Mesenteric fat pad (tissue), 1 donor: Measurements from ENCODE around the gene EIF2S3. TPM values are rescaled to one million over a fixed set of nuclear protein-coding genes. Genes with fewer than 3 reads are reported as not detected.
"Not testable (repeated sequence)": the region's sequence is repeated elsewhere in the genome, so short reads cannot be mapped to it uniquely, and the experiment has no call there.

ENCODE experiments used
- DNase-seq: peaks from one replicate; pipeline ENCODE4 v3.0.0-alpha.2; 2020; ENCODE audit warnings: low spot score
- total RNA-seq: library from RNA; stranded (reverse); fragmentation: NEBNext Ultra II Directional; extraction: Animal tissue kit (Norgen Biotek cat#: 25700); gene quantifications from one replicate; pipeline ENCODE4 v1.2.1, GENCODE V29; 2021
- donor health status: DM: yes; HTN: yes; CAD: no.

The EIF2S3 gene
- total RNA-seq, 1 donor from 2014 or later = 143 TPM

DNA sequence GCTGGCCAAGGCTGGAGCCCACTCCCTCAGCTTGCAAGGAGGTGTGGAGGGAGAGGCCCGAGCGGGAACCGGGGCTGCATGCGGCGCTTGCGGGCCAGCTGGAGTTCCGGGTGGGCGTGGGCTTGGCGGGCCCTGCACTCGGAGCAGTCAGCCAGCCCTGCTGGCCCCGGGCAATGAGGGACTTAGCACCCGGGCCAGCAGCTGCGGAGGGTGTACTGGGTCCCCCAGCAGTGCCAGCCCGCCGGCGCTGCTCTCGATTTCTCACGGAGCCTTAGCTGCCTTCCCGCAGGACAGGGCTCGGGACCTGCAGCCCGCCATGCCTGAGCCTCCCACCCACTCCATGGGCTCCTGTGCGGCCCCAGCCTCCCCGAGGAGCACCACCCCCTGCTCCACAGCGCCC, 5.1 kb upstream of the EIF2S3 start:
- DNase-seq = peak; percentile 64

DNA sequence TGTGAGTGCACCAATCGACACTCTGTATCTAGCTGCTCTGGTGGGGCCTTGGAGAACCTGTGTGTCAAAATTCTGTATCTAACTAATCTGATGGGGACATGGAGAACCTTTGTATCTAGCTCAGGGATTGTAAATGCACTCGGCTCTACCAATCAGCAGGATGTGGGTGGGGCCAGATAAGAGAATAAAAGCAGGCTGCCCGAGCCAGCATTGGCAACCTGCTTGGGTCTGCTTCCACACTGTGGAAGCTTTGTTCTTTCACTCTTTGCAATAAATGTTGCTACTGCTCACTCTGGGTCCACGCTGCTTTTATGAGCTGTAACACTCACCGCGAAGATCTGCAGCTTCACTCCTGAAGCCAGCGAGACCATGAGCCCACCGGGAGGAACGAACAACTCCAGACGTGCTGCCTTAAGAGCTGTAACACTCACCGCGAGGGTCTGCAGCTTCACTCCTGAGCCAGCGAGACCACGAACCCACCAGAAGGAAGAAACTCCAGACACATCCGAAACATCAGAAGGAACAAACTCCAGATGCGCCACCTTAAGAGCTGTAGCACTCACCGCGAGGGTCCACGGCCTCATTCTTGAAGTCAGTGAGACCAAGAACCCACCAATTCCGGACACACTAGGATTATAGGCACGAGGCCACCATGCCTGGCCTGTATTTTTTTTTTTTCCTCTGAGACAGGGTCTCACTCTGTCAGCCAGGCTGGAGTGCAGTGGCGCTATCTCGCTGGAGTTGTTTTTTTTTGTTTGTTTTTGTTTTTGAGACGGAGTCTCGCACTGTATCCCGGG, 4.0 kb upstream of the EIF2S3 start:
- DNase-seq = not testable (repeated sequence)

DNA sequence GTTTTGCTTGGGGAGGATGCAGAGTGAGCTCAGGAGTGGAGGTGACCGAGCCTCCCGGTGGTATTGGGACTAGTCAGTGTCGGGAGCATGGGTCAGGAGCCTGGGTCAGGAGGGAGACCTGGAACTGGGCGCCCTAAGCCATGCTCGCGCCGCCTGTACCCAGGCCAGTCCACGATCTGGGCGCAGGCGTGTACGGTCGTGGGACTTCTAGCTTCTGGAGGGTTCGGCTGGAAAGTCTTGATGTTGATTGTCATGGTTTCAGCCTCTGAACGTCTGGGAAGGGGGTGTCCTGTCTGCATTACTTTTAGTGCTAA, 244 bp downstream of the EIF2S3 start:
- DNase-seq = no peak

DNA sequence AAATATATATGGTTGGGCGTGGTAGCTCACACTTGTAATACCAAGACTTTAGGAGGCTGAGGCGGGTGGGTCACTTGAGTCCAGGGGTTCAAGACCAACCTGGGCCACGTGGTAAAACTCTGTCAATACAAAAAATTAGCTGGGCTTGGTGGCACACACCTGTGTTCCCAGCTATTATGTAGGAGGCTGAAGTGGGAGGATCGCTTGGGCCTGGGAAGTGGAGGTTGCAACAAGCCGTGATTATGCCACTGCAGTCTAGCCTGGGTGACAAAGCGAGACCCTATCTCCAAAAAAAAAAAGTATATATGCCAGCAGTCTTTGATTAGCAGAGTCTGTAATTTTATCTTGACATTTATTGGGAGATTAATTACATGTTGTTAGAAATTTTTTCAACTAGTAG, 8.7 kb downstream of the EIF2S3 start:
- no peak for DNase-seq

DNA sequence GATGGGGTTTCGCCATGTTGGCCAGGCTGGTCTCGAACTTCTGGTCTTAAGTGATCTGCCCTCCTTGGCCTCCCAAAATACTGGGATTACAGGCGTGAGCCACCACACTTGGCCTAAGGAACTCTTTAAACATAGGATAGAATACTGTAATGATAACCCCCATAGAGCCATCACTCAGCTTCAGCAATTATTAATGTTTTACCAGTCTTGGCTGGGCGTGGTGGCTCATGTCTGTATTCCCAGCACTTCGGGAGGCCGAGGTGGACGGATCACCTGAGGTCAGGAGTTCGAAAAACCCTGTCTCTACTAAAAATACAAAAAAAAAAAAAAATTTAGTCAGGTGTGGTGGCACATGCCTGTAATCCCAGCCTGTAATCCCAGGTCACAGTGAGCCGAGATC, 15.1 kb downstream of the EIF2S3 start:
- no peak for DNase-seq

DNA sequence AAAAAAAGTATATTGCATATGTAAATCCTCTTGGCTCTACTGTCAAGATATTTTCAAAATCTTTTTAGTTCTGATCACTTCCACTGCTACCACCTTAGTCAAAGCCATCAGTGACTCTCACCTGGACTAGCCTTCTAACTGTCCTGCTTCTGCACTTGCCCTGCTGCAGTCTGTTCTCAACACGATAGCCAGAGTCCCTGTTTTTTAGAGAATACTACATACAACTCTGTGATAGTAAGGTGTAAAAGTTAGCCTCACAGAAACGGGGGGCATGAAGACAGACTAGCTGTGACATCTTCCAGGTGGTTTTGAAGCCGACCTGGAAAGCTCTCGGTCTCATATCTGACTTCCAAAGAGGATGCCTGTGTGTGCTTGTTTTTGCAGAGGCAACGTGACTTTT, 24.7 kb downstream of the EIF2S3 start:
- no peak for DNase-seq

DNA sequence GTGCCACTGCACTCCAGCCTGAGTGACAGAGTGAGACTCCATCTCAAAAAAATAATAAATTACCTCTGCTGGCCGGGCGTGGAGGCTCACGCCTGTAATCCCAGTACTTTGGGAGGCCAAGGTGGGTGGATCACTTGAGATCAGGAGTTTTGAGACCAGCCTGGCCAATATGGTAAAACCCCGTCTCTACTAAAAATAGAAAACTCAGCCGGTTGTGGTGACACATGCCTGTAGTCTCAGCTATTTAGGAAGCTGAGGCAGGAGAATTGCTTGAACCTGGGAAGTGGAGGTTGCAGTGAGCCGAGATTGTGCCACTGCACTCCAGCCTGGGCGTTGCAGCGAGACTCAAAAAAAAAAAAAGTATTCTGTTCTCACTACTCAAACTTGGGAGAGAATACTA, 25.5 kb downstream of the EIF2S3 start:
- not testable (repeated sequence) for DNase-seq

DNA sequence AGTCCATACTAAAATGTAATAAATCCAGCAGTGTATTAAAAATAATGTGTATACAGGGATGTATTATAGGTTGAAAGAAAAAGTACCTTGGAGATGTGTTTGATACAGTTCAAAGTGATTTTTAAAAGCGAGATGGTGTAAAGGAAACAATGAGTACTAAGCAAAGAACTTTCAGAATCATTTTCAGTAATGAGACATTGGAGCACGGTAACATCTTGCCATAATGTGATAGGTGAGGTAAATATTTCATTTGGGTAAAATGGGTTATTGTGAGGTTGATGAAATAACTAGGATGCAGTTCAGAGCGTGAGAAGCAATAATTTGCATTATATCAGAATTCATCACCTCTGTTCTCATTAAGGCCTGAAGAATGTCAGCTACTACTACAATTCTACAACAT, 25.9 kb downstream of the EIF2S3 start:
- DNase-seq = no peak

DNA sequence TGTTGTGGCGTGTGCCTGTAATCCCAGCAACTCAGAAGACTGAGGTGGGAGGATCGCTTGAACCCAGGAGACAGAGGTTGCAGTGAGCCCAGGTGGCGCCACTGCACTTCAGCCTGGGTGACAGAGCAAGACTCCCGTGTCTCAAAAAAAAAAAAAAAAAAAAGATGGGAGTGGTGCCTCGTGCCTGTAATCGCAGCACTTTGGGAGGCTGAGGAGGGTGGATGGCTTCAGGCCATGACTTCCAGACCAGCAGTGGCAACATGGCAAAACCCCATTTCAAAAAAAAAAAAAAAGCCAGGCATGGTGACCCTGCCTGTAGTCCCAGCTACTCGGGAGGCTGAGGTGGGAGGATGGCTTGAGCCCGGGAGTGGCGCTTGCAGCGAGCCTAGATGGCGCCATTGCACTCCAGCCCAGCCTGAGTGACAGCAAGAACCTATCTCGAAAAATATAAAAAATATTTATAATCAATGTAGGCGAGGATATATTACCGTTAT, 27.0 kb downstream of the EIF2S3 start:
- DNase-seq = no peak

DNA sequence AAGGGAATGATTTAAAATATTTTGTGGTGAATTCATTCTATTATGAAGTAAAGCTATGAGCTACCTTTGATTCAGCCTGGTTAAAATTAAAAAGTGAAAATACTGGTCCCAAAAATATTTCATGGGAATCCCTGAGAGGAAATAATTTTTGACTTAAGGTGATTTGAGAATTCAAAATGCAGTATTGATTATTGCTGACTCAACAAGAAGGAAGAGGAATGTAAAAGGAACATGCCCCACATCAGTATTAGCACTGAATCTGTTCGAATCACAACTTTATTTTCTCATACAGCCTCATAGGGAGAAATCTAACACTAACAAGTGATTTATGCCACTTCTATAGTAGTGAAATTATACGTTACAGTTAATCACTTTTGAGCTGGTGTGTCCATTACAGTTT, 27.7 kb downstream of the EIF2S3 start:
- DNase-seq = no peak

DNA sequence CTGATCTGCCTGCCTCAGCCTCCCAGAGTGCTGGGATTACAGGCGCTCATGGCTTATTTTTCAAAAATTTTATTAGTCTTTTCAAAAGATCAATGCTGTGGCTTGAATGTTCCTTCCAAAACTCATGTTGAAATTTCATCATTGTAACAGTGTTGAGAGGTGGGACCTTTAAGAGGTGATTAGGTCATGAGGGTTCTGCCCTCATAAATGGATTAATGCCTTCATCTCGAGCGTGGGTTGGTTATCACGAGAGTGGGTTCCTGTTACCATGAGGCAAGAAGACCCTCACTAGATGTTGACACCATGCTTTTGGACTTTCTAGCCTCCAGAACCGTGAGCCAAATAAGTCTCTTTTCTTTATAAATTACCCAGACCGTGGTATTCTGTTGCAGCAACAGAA, 30.3 kb downstream of the EIF2S3 start:
- DNase-seq = no peak

DNA sequence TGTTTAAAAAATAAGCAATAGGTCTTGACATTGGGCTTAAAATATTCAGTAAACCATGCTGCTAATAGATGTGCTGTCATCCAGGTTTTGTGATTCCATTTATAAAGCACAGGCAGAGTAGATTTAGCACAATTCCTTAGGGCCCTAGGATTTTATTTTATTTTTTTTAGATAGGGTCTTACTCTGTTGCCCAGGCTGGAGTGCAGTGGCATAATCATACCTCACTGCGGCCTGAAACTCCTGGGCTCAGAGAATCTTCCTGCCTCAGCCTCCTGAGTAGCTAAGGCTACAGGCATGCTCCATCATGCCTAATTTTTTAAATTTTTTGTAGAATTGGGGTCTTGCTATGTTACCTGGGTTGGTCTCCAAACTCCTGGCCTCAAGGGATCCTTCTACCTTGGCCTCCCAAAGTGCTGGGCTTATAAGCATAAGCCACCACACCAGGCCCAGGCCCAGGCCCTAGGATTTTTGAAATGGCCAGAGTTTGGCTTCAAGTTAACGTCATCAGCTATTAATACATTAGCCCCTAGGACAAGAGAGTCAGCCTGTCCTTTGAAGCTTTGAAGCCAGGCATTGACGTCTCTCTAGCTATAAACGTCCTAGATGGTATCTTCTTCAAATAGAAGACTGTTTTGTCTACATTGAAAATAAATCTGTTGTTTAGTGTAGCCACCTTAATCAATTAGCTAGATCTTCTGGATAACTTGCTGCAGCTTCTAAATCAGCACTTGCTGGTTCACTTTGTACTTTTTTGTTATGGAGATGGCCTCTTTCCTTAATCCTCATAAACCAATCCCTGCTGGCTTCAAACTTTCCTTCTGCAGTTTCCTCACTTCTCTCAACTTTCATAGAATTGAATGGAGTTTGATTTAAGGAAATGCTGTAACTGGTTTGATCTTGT, 35.8 kb downstream of the EIF2S3 start:
- no peak for DNase-seq

DNA sequence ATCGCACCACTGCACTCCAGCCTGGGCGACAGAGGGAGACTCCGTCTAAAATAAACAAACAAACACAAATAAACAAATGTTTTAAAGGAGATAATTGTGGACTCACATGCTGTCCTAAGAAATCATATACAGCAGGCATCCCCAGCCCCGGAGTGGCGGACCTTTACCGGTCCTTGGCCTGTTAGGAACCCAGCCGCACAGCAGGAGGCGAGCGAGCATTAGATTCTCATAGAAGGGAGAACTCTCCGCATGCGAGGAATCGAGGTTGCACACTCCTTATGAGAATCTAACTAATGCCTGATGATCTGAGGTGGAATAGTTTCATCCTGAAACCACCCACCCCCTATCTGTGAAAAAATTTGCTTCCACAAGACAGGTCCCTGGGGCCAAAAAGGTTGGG, 39.0 kb downstream of the EIF2S3 start:
- DNase-seq = no peak

DNA sequence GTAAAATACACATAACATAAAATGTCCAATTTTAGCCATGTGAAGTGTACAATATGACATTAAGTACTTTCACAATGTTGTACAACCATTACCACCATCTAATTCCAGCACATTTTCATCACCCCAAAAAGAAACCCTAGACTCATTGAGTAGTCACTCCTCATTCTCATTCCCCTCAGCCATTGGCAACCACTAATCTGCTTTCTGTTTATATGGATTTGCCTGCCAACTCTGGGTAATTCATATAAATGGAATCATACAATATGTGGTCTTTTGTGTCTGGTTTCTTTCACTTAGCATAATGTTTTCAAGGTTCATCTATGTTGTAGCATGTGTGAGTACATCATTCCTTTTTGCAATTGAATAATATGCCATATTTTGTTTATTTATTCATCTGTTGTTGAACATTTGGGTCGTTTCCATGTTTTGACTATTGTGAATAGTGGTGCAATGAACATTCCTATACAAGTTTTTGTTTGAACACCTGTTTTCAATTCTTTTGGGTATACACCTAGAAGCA, 43.0 kb downstream of the EIF2S3 start:
- no peak for DNase-seq

DNA sequence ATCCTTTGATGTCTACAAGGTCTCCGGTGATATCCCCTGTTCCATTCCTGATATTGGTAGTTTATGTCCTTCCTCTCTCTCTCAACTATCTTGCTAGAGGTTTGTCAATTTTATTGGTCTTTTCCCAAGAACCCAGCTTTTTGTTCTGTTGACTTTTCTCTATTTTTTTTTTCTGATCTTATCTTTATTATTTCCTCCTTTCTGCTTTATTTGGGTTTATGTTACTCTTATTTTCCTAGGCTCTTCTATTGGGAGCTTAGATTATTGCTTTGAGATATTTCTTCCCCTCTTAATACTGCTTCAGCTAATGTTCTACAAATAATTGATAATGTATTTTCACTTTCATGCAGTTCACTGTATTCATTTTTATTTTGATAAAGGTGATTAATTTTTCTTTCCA, 44.2 kb downstream of the EIF2S3 start:
- no peak for DNase-seq

DNA sequence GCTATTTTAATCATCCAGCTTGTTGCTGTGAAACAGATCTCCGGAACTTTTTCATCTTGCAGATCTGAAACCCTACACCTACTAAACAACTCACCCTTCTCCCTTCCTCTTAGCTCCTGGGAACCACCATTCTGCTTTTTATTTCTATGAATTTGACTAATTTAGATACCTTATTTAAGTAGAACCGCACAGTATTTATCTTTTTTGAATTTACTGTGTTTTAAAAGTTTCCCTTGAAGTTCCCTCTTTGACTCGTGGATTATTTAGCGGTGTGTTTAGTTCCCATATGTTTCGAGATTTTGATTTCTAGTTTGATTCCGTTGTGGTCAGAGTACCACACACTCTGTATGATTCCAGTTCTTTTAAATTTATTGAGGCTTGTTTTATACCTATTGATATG, 44.6 kb downstream of the EIF2S3 start:
- no peak for DNase-seq

DNA sequence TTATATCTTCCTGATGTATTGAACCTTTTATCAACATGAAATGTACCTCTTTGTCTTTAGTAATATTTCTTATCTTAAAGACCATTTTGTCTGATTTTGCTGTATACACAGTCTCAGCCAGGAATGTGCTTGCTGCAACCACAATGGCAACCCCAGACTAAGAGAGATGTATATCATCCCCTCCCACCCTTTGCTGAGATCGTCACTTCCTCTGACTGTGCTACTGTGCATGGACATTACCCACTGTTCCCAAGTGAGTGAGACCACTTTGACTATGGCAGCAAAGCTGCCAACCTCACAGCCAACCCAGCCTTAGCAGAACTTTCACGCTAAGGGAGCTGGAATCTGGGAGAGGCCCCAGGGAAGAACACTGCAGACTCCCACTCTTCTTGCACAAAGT, 46.0 kb downstream of the EIF2S3 start:
- DNase-seq = no peak

DNA sequence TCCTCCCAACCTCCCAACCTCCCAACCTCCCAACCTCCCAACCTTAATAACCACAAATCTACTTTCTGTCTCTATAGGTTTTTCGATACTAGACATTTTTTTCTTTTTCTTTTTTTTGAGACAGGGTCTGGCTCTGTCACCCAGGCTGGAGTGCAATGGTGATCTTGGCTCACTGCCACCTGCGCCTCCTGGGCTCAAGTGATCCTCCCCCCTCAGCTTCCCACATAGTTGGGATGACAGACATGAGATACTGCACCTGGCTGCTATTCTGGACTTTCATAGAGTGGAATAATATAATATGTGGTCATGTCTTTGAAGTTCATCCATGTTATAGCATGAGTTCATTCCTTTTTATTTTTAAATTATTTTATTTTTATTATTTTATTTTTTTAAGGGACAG, 55.3 kb downstream of the EIF2S3 start:
- no peak for DNase-seq

DNA sequence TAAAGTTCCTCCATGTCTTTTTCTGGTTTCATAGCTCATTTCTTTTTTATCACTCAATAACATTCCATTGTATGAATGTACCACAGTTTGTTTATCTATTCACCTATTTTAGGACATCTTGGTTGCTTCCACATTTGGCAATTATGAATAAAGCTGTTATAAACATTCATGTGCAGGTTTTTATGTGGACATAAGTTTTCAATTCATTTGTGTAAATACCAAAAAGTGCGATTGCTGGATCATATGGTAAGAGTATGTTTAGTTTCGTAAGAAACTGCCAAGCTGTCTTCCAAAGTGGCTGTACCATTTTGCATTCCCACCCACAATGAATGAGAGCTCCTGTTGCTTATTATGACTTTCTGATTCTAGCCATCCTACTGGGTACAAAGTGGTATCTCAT, 58.4 kb downstream of the EIF2S3 start:
- no peak for DNase-seq

DNA sequence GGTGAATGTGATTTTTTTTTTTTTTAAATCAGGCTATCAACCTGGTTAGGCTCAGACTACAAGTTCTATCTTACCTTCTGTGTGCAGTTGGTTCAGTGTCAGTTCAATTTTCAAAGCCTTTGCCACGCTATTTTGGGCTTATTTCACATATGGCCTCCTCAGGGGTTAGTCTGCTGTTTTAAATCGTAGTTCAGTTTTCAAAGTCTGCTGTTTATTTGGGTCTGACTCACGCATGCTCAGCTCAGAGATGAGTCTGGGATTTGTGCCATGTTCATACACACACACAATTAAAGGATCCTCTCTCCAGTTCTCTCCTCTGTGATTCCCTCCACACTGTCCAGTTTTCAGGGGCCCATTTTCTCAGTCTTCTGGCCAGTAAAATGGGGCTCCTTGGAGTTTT, 62.5 kb downstream of the EIF2S3 start:
- no peak for DNase-seq

DNA sequence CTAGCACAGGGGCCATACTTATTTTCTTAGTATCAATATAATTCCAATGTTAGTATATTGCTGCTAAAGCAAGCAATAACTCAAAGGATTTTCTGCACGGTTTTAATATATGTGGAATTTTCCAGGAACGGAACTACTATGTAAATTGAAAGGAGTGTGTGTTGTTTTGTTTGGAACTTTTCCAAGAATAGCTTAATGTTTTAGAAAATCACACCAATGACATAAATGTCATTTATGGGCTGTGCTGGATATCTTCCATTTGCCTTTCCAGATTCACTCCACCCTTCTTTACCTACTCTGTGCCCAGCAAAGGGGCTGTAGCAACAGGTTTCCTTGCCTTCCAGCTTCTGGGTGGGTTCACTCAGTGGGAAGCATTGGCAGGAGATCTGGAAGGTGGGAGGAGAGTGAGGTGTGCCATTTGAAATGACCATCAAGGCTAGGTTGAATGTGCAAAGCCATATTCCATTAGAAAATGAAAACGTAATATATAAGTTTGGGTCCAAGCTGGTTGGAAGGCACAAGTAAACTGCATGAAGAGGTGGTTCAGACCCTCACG, 69.6 kb downstream of the EIF2S3 start:
- DNase-seq = no peak

DNA sequence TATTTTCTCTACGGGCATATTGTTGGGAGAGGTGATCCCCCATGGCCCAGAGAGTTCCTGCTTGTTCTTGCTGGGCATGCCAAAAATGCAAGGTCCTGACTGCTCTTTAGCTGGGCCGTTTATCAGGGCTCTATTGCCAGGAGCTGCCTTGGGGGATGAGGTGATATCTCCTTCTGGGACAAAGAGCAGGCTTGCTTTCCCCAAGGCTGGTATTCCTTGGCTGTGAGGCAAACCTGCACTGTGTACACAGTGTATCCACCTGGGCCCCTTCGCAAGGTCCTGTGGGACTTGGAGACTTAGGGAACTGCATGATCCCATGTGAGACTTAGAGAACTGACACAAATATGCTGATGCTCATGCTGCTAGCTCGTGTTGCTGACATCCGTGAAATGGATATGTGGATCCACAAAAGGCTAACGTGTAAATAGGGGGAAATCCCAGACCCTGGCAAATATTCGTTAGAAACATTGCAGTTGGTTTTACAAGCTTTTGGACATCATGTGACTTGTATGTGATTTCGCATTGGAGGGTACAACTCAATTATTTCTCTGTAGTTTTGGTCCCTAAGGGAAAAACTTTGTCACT, 70.4 kb downstream of the EIF2S3 start:
- DNase-seq = no peak
